Right forelimb (tissue), 1 donor: Measurements from ENCODE around the gene ANKFY1.
"Not testable (repeated sequence)": the region's sequence is repeated elsewhere in the genome, so short reads cannot be mapped to it uniquely, and the experiment has no call there.

Experiments used
- DNase-seq: peaks from one replicate; pipeline ENCODE4 v3.0.0-alpha.2; 2018

ANKFY1 gene

GRCh38 chr17:4255271-4255670 lies 8.5 kb downstream of the ANKFY1 start:
- not testable (repeated sequence) for DNase-seq

- no peak for DNase-seq
Measured at GRCh38 chr17:4250887-4251286, 12.9 kb downstream of the ANKFY1 start.

GRCh38 chr17:4249452-4250029 lies 14.2 kb downstream of the ANKFY1 start:
- no peak for DNase-seq

GRCh38 chr17:4248504-4249277 lies 15.1 kb downstream of the ANKFY1 start:
- DNase-seq: no peak

GRCh38 chr17:4247971-4248388 lies 15.8 kb downstream of the ANKFY1 start:
- no peak for DNase-seq

GRCh38 chr17:4247361-4247970 lies 16.3 kb downstream of the ANKFY1 start:
- DNase-seq: no peak

- DNase-seq: no peak
Measured at GRCh38 chr17:4246674-4247073, 17.1 kb downstream of the ANKFY1 start.

GRCh38 chr17:4241535-4241934 lies 22.2 kb downstream of the ANKFY1 start:
- no peak for DNase-seq

- no peak for DNase-seq
Measured at GRCh38 chr17:4236456-4236855, 27.3 kb downstream of the ANKFY1 start.

- no peak for DNase-seq
Measured at GRCh38 chr17:4235372-4236279, 28.2 kb downstream of the ANKFY1 start.

- no peak for DNase-seq
Measured at GRCh38 chr17:4234401-4234800, 29.4 kb downstream of the ANKFY1 start.

- no peak for DNase-seq
Measured at GRCh38 chr17:4233668-4234258, 30.0 kb downstream of the ANKFY1 start.

- DNase-seq: no peak
Measured at GRCh38 chr17:4232168-4232813, 31.5 kb downstream of the ANKFY1 start.

- peak; percentile 53 for DNase-seq
Measured at GRCh38 chr17:4229627-4230541, 33.9 kb downstream of the ANKFY1 start.

GRCh38 chr17:4221899-4222659 lies 41.7 kb downstream of the ANKFY1 start:
- DNase-seq: no peak

- DNase-seq: no peak
Measured at GRCh38 chr17:4221163-4221562, 42.6 kb downstream of the ANKFY1 start.

- DNase-seq: no peak
Measured at GRCh38 chr17:4220655-4221054, 43.1 kb downstream of the ANKFY1 start.

GRCh38 chr17:4219241-4219640 lies 44.5 kb downstream of the ANKFY1 start:
- DNase-seq: no peak

GRCh38 chr17:4215882-4216570 lies 47.8 kb downstream of the ANKFY1 start:
- DNase-seq: no peak

- DNase-seq: no peak
Measured at GRCh38 chr17:4214157-4214556, 49.6 kb downstream of the ANKFY1 start.
